ENCODE measurements around the gene PDCD1. TPM values are rescaled to one million over a fixed set of nuclear protein-coding genes. Genes with fewer than 3 reads are reported as not detected.
A peak's percentile ranks its signal among the peaks of the same experiment; 100 is the strongest.

PDCD1 gene
- total and polyA plus RNA-seq, 2 of the 13 experiments (the other 11 are each of a cell fraction or from before 2014, with no cell fraction given) = 0.04 TPM; not detected in 1

DNA sequence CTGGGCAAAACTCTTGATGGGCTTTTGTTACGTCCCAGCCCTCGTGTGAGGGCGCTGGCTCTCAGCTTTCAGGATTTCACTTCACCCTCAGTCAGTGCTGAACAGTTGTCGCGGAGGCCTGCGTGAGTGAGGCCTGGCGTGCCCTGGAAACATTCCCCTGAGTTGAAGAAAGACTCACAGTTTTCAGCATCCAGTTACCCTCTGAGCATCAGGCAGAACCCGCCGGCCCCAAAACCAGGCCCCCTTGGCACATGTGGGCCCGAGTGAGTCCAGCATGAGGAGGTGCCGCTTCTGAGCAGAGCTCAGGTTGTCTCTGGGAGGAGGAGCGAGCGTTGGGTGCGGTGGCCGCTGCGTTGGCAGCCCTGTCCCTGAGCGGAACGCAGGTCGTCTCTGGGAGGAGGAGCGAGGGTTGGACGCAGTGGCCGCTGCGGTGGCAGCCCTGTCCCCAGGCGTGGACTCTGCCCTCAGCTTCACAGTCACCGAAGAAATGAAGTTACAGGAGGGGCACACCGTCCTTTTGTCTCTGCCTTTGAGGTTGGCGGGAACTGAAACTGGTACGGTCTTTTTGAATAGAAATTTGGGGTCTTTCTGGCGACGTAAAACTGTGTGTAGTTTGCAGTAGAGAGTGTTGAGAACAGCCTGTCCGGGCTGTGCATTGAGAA, 49.8 kb downstream of the PDCD1 start, which contains the start of gene NEU4 (continued):
- TF ChIP-seq, protein P1, sequence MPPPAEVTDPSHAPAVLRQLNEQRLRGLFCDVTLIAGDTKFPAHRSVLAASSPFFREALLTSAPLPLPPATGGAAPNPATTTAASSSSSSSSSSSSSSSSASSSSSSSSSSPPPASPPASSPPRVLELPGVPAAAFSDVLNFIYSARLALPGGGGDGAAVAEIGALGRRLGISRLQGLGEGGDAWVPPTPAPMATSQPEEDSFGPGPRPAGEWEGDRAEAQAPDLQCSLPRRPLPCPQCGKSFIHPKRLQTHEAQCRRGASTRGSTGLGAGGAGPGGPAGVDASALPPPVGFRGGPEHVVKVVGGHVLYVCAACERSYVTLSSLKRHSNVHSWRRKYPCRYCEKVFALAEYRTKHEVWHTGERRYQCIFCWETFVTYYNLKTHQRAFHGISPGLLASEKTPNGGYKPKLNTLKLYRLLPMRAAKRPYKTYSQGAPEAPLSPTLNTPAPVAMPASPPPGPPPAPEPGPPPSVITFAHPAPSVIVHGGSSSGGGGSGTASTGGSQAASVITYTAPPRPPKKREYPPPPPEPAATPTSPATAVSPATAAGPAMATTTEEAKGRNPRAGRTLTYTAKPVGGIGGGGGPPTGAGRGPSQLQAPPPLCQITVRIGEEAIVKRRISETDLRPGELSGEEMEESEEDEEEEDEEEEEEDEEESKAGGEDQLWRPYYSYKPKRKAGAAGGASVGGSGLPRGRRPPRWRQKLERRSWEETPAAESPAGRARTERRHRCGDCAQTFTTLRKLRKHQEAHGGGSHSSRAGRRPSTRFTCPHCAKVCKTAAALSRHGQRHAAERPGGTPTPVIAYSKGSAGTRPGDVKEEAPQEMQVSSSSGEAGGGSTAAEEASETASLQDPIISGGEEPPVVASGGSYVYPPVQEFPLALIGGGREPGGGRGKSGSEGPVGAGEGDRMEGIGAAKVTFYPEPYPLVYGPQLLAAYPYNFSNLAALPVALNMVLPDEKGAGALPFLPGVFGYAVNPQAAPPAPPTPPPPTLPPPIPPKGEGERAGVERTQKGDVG (CRISPR knock-in tag; IDR thresholded peaks at IDR 0.05; ENCODE audit: borderline replicate concordance) = peak; percentile 85; the same call in 1 of the 2 replicates
- TF ChIP-seq ZNF124 (CRISPR knock-in tag; IDR thresholded peaks at IDR 0.05) = peak; percentile 71
- no peak for TF ChIP-seq ZNF83 (CRISPR knock-in tag; IDR thresholded peaks at IDR 0.05; ENCODE audit: borderline replicate concordance)
- peak; percentile 96; the same call in 1 of the 2 replicates for TF ChIP-seq ZNF547 (CRISPR knock-in tag; IDR thresholded peaks at IDR 0.05)
- TF ChIP-seq NBN (conservative IDR thresholded peaks at IDR 0.05) = no peak
- peak; percentile 80; the same call in 1 of the 2 replicates for TF ChIP-seq ZNF773 (CRISPR knock-in tag; IDR thresholded peaks at IDR 0.05; ENCODE audit: borderline replicate concordance)
- peak; percentile 75; the same call in 1 of the 2 replicates for TF ChIP-seq ZNF205 (CRISPR knock-in tag; IDR thresholded peaks at IDR 0.05)
- TF ChIP-seq HNRNPH1 (optimal IDR thresholded peaks at IDR 0.05; ENCODE audit: low read depth, low read length) = peak; percentile 59
- peak; percentile 89 for TF ChIP-seq ZNF501 (CRISPR knock-in tag; IDR thresholded peaks at IDR 0.05)
- TF ChIP-seq BRD4 (CRISPR knock-in tag; IDR thresholded peaks at IDR 0.05) = peak; percentile 96
- TF ChIP-seq KDM3A (CRISPR knock-in tag; IDR thresholded peaks at IDR 0.05; ENCODE audit: low read depth) = peak; percentile 86; the same call in 1 of the 2 replicates
- TF ChIP-seq ZNF446 (CRISPR knock-in tag; IDR thresholded peaks at IDR 0.05) = peak; percentile 80
- TF ChIP-seq ZSCAN9 (CRISPR knock-in tag; IDR thresholded peaks at IDR 0.05; ENCODE audit: borderline replicate concordance) = peak; percentile 97; the same call in 1 of the 2 replicates
- no peak for TF ChIP-seq EHMT2 (IDR thresholded peaks at IDR 0.05; ENCODE audit: borderline replicate concordance, low read depth, low read length)
- TF ChIP-seq ZNF562 (CRISPR knock-in tag; IDR thresholded peaks at IDR 0.05; ENCODE audit: borderline replicate concordance) = no peak
- no peak for TF ChIP-seq SP2 (CRISPR knock-in tag; IDR thresholded peaks at IDR 0.05)
- TF ChIP-seq ZNF136 (CRISPR knock-in tag; IDR thresholded peaks at IDR 0.05; ENCODE audit: low read depth) = 0 out of 2 replicates have a peak, but pooled peaks have one; percentile 83
- peak; percentile 82 for TF ChIP-seq RXRA (CRISPR knock-in tag; IDR thresholded peaks at IDR 0.05)
- no peak; the same call in 1 of the 2 replicates for TF ChIP-seq ZNF589 (CRISPR knock-in tag; conservative IDR thresholded peaks at IDR 0.05)
- TF ChIP-seq TAF15 (IDR thresholded peaks at IDR 0.05; ENCODE audit: low read depth, low read length, poor library complexity, severe bottlenecking) = no peak
- TF ChIP-seq JDP2 (CRISPR knock-in tag; IDR thresholded peaks at IDR 0.05; ENCODE audit: borderline replicate concordance) = no peak; the same call in 1 of the 2 replicates
- TF ChIP-seq ELF1 (CRISPR knock-in tag; IDR thresholded peaks at IDR 0.05) = peak; percentile 64
- no peak; the same call in 1 of the 2 replicates for TF ChIP-seq SSRP1 (CRISPR knock-in tag; IDR thresholded peaks at IDR 0.05)
- no peak; the same call in 1 of the 2 replicates for TF ChIP-seq EEA1 (CRISPR knock-in tag; IDR thresholded peaks at IDR 0.05; ENCODE audit: borderline replicate concordance)
- TF ChIP-seq, protein P2, sequence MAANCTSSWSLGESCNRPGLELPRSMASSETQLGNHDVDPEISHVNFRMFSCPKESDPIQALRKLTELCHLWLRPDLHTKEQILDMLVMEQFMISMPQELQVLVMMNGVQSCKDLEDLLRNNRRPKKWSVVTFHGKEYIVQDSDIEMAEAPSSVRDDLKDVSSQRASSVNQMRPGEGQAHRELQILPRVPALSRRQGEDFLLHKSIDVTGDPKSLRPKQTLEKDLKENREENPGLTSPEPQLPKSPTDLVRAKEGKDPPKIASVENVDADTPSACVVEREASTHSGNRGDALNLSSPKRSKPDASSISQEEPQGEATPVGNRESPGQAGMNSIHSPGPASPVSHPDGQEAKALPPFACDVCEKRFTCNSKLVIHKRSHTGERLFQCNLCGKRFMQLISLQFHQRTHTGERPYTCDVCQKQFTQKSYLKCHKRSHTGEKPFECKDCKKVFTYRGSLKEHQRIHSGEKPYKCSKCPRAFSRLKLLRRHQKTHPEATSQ (CRISPR knock-in tag; IDR thresholded peaks at IDR 0.05; ENCODE audit: borderline replicate concordance) = peak; percentile 62; the same call in 1 of the 2 replicates
- peak; percentile 95 for TF ChIP-seq HNRNPL (IDR thresholded peaks at IDR 0.05; ENCODE audit: low read depth, low read length)
- TF ChIP-seq TAF1 (CRISPR knock-in tag; IDR thresholded peaks at IDR 0.05) = peak; percentile 96
